CD4-positive, alpha-beta T cell treated with Interleukin-10 for 1 hour (primary cell): Measurements from ENCODE around the gene PLD6.

ENCODE experiments used
- DNase-seq: peaks from one replicate; pipeline ENCODE4 v3.0.0-alpha.2; 2020

The PLD6 gene

DNA sequence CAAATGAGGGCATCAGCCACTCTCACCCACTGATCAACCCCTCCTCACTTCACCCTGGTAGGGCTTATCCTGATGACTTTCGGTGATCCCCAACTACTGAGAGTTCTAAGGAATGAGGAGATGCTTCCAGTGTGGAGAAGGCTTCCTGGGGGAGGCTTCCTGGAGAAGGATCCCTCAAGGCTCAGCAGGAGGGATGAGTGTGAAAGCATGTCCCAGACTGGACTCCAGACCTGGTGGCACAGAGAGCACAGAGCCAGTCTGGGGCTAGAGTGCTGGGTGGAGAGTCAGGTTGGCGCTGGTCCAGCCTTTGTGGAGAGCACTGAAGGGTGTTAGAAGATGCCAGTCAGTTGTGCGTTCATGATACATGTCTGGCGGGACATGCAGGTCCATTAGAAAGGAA lies 53.7 kb downstream of the PLD6 start:
- DNase-seq: no peak

DNA sequence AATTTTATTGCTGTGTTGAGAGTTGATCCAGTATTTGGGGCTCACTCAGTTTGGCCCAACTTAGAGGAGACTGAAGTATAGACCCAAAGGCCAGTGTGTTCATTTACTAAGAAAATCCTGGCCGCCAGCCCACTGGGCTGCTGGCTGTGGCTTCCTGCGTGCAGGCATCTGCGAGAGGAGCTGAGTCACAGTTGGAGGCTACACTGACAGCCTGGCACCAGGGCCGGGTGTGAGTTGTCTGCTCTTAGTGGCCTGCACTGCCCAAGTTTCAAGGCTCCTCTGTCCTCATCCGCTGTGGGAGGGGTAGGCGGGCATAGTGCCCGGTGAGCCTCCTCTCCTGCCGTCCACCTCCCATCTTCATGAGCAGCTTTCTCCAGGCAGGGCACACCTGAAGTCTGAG lies 54.2 kb downstream of the PLD6 start:
- DNase-seq: no peak

DNA sequence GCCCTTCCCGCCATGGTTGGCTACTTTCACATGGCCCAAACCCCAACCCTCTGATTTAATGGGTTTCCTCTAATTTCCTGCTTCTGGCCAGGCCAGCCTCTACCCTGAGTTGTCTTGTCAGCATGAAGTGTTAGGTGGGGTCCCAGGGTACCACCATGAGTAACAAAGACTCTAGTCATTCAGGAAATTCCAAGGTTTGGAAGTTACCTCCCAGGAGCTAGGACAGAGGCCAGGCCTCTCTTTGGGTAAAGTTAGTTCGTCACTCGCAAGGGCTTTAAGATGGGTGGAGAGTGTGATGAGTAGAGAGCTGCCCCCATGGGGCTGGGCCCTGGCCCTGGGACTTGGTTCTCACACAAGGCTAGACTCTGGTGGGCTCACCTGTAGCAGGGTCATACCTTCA lies 54.6 kb downstream of the PLD6 start:
- no peak for DNase-seq

DNA sequence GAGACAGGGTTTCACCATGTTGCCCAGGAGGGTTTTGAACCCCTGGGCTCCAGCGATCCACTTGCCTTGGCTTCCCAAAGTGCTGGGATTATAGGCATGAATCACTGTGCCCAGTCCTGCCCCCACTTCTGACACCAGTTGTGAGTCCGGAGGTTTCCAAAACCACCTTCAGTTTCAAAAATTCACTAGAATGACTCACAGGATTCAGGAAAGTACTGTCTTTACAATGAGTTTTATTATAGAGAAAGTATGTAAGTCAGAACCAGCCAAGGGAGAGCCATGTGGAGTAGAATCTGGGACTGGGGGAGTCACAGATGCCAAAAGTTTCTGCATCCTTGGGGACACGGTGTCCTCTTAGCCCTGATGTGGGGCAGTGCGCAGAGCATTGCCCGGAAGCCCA lies 55.1 kb downstream of the PLD6 start:
- no peak for DNase-seq
